OCI-LY1 (cell line): ENCODE data around the gene CORIN.

Experiments used
- CTCF ChIP-seq: fragments of 200-600 bp; sonication (generic), shearing (Covaris generic); IDR thresholded peaks from 2 replicates; pipeline ENCODE4 v1.5.1; 2017; ENCODE audit warnings: mild to moderate bottlenecking, antibody characterized with exemption, low read length, moderate library complexity, mixed read lengths
- EZH2 ChIP-seq: fragments of 200-600 bp; sonication (generic), shearing (Covaris generic); IDR thresholded peaks from 2 replicates; pipeline ENCODE4 v1.8.0; 2017; ENCODE audit warnings: borderline replicate concordance, mixed run types, mild to moderate bottlenecking, antibody characterized with exemption, low read length, moderate library complexity, mixed read lengths

DNA sequence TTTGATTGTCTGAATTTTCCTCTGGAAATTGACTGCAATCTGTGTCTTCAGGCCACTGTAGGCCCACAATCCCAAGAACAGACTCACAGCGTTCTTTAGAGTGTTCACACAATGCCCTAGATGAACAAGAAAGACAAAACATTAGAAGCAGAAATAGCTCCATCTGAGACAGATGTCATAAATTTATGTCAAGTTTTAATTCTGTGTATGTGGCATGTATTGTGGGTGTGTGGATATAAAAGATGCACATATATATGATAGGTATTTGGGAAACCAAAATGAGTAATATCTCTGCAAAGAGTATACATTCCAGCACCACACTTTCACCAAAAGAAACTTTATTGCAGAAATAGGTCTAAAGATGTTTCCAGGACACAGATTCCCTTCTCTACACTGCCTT, 176.1 kb downstream of the CORIN start:
- no peak for TF ChIP-seq CTCF
- TF ChIP-seq EZH2: no peak
